CD1c-positive myeloid dendritic cell (primary cell): ENCODE results near the gene APLF.

Experiments
- DNase-seq: peaks from one replicate; pipeline ENCODE4 v3.0.0-alpha.2; 2016; ENCODE audit errors: extremely low spot score

The APLF gene, protein sequence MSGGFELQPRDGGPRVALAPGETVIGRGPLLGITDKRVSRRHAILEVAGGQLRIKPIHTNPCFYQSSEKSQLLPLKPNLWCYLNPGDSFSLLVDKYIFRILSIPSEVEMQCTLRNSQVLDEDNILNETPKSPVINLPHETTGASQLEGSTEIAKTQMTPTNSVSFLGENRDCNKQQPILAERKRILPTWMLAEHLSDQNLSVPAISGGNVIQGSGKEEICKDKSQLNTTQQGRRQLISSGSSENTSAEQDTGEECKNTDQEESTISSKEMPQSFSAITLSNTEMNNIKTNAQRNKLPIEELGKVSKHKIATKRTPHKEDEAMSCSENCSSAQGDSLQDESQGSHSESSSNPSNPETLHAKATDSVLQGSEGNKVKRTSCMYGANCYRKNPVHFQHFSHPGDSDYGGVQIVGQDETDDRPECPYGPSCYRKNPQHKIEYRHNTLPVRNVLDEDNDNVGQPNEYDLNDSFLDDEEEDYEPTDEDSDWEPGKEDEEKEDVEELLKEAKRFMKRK

DNA sequence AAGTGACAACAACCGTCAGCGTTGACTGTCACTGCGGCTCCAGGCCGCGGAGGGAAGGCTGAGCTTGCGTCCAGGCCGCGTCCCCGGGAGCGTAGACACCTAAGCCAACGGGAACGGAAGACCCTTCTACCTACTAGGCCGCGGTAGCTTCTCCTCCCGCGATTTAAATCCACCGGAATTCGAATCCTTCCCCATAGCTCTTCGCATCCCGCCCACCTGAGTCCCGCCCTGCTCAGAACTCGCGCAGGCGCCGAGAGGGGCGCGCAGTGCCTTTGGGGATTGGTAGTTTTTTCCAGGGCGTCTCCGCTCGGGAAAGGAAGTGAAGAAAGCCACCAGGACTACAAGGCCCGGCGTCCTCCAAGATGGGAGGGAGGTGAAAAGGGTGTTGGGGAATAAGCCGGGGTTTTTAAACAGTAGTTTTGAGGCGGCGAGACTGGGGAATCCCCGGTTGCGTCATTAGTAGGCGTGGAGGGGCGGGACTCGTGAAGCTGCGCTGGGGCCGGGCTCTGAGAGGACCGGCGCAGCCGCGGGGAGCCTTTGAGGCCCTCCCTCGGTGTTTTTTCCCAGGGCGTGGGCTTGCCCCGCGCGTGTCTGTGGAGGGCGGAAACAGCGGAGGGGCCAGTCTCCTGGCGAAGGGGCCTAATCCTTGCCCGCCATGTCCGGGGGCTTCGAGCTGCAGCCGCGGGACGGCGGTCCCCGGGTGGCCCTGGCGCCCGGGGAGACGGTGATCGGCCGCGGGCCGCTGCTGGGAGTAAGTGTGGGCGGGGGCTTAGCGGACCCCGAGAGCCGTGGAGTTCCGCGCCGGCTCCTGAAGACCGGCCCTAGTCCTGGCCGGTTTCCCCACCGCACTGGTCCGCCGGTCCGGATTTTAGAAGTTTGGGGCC is at the start of gene APLF, which contains the start of gene FBXO48:
Gene APLF (plus strand): TSS at position 509 of the 884 bp plus-strand sequence. CDS start 147 bp downstream, at position 656.
Gene FBXO48 (minus strand): TSS at position 218 of the 884 bp plus-strand sequence. CDS start 2,149 bp downstream, outside the sequence.
- peak; percentile 100 for DNase-seq

DNA sequence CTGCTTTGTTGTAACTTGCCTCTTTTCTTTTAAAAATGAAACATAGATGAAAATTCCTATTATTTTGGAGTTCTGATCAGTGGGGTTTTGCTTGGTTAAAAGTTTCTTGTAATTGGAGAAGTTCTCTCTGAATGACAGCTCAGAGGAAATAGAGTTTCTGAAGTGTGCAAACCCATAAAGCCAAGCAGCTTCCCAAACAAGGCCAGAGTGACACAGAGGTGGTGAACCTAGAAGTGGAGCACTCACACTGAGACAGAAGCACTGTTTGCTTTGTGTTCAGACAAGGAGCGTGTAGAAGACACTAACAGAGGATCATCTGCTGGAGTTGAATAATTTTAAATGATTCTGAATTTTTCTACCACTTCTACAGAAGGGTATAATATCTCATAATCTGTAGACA is 49.5 kb upstream of the APLF start:
- peak; percentile 29 for DNase-seq

DNA sequence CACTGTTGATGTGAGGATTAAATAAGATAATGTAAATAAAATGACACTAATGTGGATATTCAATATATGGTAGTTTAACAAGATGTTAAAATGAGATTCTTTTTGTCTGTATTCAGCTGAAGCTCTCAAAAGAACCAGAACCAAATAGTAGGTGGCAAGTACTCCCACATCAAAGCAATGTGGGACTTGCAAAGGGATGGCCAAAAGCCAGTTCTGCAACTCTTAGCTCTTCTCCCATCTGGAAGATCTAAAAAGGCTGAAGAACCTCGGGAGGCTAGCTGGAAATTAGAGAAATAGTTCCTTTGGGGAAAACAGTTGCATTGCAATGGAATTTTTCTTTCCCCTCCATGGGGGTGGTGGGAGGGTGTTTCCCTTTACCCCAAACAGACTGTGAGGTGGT is 49.0 kb upstream of the APLF start:
- no peak for DNase-seq

DNA sequence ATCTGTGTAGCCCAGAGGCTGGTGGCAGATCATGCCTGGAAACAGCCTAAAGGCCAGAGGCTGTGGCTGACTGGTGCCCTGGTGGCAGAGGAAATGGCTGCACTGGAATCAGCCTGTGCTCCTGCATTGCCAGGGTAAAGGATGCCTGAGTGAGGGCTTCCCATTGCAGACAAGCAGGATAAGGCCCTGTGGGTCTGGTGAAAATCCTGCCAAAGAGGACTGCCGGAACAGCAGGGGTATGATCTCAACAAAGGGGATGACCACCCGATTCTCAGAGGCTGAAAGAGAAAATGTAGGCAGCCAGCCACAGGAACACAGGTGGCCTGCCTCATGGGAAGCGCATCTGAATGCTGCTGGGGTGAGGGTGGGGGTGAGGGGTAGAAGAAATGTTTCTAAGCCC is 48.5 kb upstream of the APLF start:
- no peak for DNase-seq

DNA sequence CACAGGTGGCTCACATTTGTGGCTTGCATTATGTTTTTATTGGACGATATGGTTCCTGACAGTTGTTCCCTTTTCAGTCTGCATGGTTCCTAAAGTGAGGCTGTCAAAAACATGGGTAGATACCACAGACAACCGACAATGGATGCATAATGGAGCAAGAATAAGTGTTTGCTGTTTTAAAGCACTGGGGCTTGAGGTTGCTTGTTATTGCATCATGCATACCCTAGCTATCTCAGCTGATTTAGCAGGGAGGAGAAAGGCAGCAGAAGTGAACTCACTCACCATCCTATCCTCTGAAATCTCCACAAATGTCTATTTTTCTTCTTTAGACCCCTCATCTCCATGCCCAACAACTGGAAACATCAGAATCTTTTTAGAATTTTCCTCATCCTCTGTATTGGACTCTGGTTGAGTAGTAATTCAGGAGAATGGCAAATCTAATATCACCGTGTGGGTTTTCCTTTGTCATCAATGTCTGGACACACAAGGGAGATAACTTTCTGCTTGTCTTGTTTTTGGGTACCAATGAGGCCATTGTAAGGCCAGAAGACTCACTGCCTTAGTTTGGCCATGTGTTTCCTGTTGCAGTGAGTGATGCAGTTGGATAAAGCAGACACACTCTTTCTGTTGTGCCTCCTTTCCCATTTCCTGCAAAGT is 47.0 kb upstream of the APLF start:
- DNase-seq: no peak

DNA sequence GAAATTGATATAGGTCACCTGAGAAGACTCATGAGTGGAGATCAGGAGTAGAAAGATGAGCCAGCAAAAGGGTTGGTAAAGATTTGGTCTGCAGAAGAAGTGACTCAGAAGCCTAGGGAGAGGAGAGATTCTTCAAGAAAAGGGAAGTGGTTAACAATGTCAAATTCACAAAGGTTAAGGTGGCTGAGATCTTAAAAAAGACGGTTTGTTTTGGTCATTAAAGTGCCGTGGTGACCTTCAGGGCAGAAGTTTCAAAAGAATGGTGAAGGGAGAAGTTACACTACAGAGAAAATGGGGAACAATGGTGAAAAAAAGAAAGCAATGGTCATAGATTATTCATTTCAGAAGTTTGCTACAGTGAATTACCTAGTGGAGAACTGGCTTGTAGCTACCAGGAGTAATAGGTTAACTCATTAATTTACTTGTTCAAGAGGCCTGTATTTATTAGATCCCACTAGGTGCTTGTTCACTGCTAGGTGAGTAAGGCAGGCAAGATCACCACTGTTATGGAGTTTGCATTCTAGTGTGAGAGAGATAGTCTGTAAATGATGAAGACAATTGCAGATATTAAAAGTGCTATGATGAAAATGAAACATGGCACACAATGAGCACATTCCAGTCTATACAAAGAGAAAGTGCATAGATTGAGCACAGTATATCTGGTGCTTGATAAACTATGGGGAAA is 43.3 kb upstream of the APLF start:
- DNase-seq: peak; percentile 85

DNA sequence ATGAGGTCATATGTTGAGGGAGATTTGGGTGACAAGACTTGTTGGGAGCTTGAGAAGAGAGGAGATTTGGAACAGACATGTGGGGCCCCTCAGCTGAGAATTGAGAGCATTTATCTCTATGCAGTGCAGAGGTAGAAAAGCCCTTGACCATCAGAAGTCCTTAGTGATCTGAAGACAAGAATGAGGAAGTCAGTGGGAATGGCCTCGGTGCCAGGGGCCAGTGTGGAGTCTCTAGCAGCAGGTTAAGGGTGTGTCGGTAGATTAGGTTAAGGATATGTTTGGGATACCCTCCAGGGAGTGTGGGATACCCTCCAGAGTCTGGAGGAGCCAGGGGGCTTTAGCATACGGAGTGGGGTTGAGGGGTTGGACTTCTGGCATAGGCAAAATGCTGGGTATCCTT is 41.9 kb upstream of the APLF start:
- DNase-seq: peak; percentile 29

DNA sequence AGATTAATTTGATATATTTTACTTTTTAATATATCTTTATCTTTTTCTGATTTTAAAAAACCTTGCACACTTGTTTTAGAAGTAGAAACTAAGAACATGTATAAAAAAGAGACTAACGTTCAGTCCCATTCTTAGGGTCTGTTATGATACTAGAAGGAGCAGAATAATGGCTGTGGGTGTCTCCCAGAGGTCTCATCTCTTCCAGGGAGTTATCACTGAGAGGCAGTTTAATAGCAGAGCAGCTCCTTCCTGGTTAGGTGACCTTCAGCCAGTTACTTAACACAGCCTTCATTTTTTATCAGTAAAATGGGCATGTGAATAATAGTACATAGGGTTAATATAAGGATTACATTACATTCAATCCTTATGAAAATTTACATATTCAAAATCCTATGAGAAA is 40.9 kb upstream of the APLF start:
- DNase-seq: no peak

DNA sequence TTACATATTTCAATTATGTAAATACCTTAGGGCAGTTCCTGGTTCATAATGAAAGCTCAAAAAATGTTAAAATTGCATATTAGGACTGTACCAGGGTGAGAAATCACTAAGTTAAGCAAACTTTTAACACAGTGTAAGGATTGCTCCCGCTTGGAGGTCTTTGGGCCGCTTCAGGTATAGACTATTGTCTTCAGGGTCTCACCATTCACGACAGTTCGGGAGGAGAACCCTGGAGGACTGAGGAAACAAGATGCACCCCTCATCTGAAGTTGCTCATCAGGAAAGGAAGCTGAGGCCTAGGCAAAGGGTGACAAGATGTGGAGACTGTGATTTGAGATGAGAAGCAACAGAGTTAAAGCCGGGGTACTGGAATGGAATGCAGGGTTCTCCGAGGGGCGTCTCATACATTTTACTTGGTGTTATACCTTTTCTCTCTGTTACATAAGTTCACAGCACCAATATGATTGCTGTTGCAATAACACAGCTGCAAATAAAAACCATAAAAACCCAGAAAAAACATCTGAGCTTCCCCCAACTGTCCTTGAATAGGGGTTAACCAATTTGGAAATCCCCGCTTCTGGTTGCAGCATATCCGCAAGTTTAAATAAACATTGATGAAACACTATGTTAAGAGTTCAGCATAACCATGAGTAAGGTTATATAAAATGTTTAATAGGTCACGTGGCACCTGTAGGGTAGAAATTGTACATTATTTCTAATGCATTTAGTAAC is 40.4 kb upstream of the APLF start:
- DNase-seq: peak; percentile 57

DNA sequence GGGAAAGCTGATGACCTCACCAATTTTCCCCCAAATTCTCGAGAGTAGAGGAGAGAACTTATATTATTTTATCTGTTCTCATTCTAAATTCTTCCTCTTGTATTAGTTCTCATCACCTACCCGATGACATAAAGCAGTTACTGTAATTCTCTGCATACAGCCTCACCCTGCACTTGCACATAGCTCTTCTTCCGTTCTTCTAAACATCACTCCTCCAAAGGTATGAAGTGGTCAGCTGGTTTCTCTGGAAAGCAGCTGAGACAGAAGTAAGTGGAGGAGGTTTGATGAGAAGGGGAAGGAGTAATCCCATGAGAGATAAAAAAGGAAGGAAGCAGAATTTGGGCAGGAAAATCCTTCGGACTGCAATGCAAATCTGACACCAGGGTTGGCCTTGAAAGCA is 39.3 kb upstream of the APLF start:
- DNase-seq: peak; percentile 18

DNA sequence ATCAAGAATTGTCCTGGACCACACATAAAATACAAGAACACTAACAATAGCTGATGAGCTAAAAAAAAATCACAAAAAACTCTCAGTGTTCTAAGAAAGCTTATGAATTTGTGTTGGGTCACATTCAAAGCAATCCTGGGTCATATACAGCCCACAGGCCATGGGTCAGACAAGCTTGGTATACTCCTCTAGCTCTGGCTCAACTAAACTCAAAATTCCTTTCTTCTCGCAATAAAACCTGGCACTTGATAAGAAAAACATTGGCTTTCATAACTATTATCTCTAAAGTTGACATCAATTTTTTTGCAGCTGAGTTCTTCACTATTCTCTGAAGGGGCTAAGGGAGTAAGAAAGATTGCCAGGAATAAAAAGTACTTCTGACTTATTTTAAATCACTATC is 38.6 kb upstream of the APLF start:
- no peak for DNase-seq

DNA sequence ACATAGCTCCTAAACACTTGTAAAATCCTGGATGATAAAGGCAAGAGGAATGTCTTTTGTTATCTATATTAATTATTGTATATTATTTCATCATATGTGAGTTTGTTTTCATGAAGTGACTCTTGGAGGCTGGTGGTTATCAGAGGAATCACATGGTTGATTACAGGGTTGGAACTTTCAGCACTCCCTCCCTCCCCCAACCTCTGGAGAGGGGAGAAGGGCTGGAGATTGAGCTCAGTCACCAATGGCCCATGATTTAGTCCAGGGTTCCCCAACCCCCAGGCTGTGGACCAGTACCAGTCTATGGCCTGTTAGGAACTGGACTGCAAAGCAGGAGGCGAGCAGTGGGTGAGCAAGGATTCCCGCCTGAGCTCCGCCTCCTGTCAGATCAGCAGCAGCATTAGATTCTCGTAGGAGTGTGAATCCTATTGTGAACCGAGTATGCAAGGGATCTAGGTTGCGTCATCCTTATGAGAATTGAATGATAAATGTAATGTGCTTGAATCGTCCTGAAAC is 38.0 kb upstream of the APLF start:
- no peak for DNase-seq

DNA sequence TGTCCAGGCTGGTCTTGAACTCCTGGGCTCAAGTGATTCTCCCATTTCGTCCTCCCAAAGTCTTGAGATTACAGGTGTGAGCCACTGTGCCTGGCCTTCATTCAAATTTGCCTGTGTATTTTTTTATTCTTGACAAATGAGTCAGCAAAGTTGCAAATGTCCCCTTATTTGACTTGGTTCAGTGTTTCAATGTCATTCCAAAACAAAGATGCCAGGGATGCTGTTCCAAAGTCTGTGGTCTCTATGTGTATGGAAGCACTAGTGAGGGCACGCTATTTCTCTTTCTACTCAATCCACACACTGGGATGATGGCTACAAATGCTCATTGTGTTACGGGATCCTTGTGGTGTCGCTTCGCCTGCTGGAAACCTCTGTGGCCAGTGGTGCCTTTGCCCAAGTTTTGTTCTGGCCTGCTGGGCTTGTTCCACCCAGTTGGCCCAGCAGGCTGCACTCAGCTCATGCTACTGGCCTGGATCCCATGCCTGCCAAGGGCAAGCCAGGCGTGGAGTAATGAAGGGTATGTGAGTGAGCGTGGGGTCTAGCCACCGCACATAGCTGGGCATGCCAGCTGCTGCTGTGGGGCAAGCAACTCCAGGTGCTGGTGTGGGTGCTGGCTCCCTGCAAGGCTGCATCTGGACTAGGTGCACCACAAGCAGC is 35.9 kb upstream of the APLF start:
- no peak for DNase-seq

DNA sequence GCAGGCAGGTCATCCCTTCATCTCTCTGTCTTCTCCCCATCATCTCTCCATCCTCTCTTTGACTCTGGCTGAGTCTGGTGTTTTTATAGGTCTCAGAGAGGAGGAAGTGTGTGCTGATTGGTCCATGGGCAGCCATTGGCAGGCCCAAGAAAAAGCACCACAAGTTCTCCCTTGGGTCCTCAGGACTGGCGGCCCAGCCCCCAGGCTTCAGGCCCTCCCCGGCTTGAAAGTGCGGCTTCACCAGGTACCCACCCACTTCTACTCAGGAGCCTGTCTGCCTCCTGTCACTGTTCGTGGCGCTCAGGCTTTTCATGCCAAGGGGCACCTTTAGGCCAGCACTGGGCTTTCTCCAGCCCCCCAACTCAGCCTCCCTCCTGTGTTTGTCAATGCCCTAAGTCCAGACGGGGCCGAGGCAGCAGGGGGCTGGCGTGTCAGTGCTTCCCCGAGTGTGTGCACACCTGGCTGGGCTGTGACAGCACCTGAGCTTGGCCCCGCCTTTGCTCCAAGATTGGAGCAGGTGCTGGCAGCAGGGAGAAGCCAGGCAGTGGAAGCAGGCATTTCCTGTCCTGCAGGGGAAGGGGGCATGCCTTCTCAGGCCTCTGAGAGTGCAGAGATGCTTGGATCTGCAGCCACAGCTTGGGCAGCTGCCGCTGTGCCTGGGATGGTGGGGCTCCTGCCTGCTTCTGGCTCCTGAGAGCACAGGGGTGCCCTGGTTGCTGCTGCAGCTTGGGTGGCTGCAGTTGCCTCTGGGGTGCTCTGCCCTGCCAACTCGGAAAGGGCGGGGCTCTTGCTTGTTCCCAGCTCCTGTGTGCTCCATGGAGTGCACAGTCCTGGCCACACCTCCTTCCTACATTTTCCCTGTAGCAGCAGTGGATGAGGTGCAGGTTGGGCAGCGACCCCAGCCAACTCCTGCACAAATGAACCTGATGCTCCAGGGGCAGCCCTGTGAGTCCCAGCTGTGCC is 34.4 kb upstream of the APLF start:
- DNase-seq: no peak

DNA sequence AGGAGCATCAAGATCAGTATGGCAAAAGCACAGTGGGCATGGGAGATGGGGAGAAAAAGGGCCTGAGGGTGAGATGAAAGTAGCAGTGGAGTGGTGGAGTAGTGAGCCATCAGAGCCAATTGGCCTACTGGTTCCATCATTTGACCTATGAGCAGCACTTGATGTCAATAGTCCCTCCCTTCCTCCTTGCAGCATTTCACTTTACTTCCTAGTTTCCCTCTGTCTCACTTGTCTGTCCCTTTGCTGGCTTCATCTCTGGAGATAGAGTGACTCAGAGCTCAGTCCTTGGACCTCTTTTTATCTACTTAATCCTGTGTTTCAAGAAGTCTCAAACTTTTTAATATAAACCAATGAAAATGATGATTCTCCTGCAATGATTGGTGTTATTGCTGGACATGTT is 32.4 kb upstream of the APLF start:
- DNase-seq: peak; percentile 55

DNA sequence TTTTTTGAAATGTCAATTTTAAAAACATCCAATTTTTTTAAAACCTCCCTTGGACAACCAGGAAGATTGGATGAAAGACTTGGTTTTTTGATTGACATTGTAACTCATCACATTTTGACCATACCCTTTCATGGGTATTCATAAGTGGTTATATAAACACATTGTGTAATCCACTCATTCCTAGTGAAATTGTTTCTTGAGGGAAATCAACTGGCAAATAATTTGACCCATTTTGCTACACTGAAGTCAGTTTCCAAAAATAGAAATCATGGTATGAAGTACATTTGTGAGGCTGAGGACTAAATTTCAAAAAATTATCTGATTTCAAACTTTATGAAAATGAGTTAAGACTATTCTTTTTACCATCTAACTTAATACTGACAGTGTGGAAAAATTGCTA is 31.8 kb upstream of the APLF start:
- no peak for DNase-seq

DNA sequence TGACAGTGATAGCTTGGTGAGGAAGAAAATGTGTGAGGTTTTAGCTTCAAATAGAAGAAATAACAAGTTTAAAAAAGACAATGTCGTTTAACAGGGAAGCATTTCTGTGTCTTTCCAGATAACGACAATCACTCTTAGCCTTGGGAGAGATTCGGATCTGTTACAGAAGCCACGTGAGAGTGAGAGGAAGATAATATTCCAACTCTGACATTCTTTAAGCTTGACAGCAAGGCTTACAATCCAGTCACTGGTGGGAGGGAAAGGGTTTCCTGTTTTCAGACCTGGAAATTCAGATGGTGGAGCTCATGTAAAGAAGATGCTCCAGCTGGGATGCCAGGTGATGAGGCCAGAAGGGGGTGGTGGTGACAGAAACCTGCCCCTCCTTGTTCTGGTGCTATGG is 31.1 kb upstream of the APLF start:
- no peak for DNase-seq

DNA sequence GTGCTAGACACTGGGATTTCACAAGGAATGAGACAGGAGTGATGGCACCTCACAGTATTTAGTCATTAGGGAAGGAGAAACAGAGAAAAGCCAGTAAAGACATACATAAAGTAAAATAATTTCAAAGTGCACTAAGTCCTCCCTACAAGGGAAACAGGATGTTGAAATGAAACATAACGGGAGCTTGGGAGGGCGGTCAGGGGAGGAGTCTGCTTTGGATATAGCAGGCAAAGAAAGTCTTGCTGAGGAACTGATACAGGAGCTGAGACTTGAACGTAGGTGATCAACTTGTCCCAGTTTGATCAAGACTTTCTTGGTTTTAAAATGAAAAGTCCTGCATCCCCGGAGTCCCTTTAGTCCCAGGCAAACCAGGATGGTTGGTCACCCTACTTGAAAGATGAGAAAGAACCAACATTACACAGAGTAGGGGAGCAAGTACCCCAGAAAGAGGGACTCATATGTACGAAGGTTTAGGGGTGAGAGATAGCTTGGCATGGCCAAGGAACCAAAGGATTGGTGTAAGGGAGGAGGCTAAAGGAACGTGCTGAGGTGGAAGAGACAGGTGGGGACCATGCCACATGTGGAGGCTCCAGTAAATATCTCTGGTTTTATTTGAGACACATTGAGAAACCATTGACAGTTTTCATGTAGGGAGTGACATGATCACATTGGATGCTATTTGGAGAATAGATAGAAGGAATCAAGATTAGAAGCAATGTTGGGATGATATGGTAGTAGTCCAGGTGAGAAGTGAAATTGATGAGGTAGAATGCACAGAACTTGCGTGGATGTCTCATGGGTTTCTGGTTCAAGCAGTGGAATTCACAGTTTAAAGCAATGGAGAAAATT is 28.7 kb upstream of the APLF start:
- peak; percentile 80 for DNase-seq
